K562 (cell line): ENCODE results near the gene IL6R. TPM values are rescaled to one million over a fixed set of nuclear protein-coding genes. Genes with fewer than 3 reads are reported as not detected.
A peak's percentile ranks its signal among the peaks of the same experiment; 100 is the strongest.

Experiments
- BRCA1 ChIP-seq, 2 experiments: fragments of 450-650 bp in 1 of 2; sonication (generic) in 1 of 2; formaldehyde crosslinking in 1 of 2; IDR thresholded peaks; 2 replicates each; pipeline versions ENCODE4 v1.5.0 to v1.6.1; 2017 to 2020; ENCODE audit warnings: mild to moderate bottlenecking in 1 of 2, missing genetic modification reagents in 1 of 2
- C11orf30 ChIP-seq: fragments of 450-650 bp; IDR thresholded peaks from 2 replicates; pipeline ENCODE4 v1.6.1; 2016; ENCODE audit warnings: low read depth, mild to moderate bottlenecking
- CC2D1A ChIP-seq: fragments of 450-650 bp; IDR thresholded peaks from 2 replicates; pipeline ENCODE4 v1.6.1; 2017; ENCODE audit warnings: mild to moderate bottlenecking
- FOSL1 ChIP-seq: fragments of 200-800 bp; sonication (Bioruptor generic); conservative IDR thresholded peaks from 2 replicates; pipeline ENCODE4 v1.6.1; 2016; ENCODE audit warnings: missing genetic modification characterization, missing compliant biosample characterization
- KDM5B ChIP-seq: fragments of 200-600 bp; sonication (generic); IDR thresholded peaks from 2 replicates; pipeline ENCODE4 v1.6.1; 2012; ENCODE audit warnings: low read depth, mild to moderate bottlenecking, moderate library complexity, low read length, control low read depth, inconsistent platforms; ENCODE audit not compliant: insufficient replicate concordance
- MEIS2 ChIP-seq: fragments of 450-650 bp; IDR thresholded peaks from 2 replicates; pipeline ENCODE4 v1.6.1; 2014; ENCODE audit warnings: mild to moderate bottlenecking; ENCODE audit not compliant: partially characterized antibody
- NFE2 ChIP-seq: IDR thresholded peaks from 2 replicates; pipeline ENCODE4 v1.6.1; 2014; ENCODE audit warnings: antibody characterized with exemption, low read depth
- RBM17 ChIP-seq: fragments of 200-400 bp; formaldehyde crosslinking; IDR thresholded peaks from 2 replicates; pipeline ENCODE4 v1.6.1; 2017; ENCODE audit warnings: low read depth, mild to moderate bottlenecking, low read length, borderline replicate concordance
- TBL1XR1 ChIP-seq, 2 experiments: IDR thresholded peaks; 2 replicates each; pipeline ENCODE4 v1.6.1; 2012; ENCODE audit warnings: improper control_type of control experiment in 2 of 2, low read length in 2 of 2, mild to moderate bottlenecking in 1 of 2
- TCF7 ChIP-seq: sonication (generic); IDR thresholded peaks from 2 replicates; pipeline ENCODE4 v1.6.1; 2016; ENCODE audit warnings: antibody characterized with exemption, borderline replicate concordance
- ZFP36 ChIP-seq: fragments of 150-350 bp; IDR thresholded peaks from 2 replicates; pipeline ENCODE4 v1.6.1; 2018; ENCODE audit warnings: low read length, low read depth; ENCODE audit not compliant: partially characterized antibody
- ZNF583 ChIP-seq: fragments of 250-450 bp; sonication (Bioruptor Pico); IDR thresholded peaks from 2 replicates; pipeline ENCODE4 v1.4.0; 2020
- polyA plus RNA-seq, 8 experiments: library from polyadenylated mRNA; depleted of rRNA in 4 of 8; stranded (reverse) in 5 of 8; unstranded in 3 of 8; fragments of >200 nt; fragmentation: Nextera tagmentation in 2 of 8; fragmentation: Illumina TruSeq in 1 of 8; extraction: Ambion mirVana in 2 of 8; extraction: Trizol in 1 of 8; gene quantifications; 2 replicates each; pipeline versions ENCODE4 v1.2.1 to v1.2.3, GENCODE V29; 2011 to 2014; ENCODE audit warnings: inconsistent platforms in 1 of 8, missing spikeins in 1 of 8
- total RNA-seq, 7 experiments: library from RNA; depleted of rRNA in 6 of 7; stranded (reverse); fragments of >200 nt in 6 of 7; fragmentation: Illumina TruSeq in 2 of 7; extraction: Trizol in 2 of 7; gene quantifications; 2 replicates each; pipeline versions ENCODE4 v1.2.1 to v1.2.3, GENCODE V29; 2011 to 2021; ENCODE audit warnings: low replicate concordance in 1 of 7
- TF ChIP-seq, protein P1 (sequence below): fragments of 200-800 bp; sonication (Bioruptor generic); IDR thresholded peaks from 2 replicates; pipeline ENCODE4 v1.6.1; 2017; ENCODE audit warnings: missing genetic modification characterization, missing compliant biosample characterization
- TF ChIP-seq, protein P2 (sequence below), 2 experiments: fragments of 450-650 bp in 1 of 2; sonication (generic) in 1 of 2; formaldehyde crosslinking in 1 of 2; IDR thresholded peaks; 2 replicates each; pipeline versions ENCODE4 v1.7.1 to v1.9.0; 2016 to 2022; ENCODE audit warnings: inconsistent platforms in 1 of 2, mild to moderate bottlenecking in 1 of 2, missing genetic modification reagents in 1 of 2
- TF ChIP-seq, protein P3 (sequence below), 3 experiments: IDR thresholded peaks in 2 of 3; conservative IDR thresholded peaks in 1 of 3; 2 replicates each; pipeline ENCODE4 v1.5.1; 2011 to 2012; ENCODE audit warnings: low read length in 3 of 3, mild to moderate bottlenecking in 3 of 3, control low read depth in 2 of 3, improper control_type of control experiment in 1 of 3, inconsistent platforms in 1 of 3, low read depth in 1 of 3, mixed read lengths in 1 of 3, moderate library complexity in 1 of 3; ENCODE audit not compliant: insufficient read depth in 2 of 3

The IL6R gene
- total and polyA plus RNA-seq, 9 of the 15 experiments (the other 6 are each of a cell fraction or from before 2014, with no cell fraction given), result 0.05 to 1.1 (median 0.11) TPM; not detected in 2

DNA sequence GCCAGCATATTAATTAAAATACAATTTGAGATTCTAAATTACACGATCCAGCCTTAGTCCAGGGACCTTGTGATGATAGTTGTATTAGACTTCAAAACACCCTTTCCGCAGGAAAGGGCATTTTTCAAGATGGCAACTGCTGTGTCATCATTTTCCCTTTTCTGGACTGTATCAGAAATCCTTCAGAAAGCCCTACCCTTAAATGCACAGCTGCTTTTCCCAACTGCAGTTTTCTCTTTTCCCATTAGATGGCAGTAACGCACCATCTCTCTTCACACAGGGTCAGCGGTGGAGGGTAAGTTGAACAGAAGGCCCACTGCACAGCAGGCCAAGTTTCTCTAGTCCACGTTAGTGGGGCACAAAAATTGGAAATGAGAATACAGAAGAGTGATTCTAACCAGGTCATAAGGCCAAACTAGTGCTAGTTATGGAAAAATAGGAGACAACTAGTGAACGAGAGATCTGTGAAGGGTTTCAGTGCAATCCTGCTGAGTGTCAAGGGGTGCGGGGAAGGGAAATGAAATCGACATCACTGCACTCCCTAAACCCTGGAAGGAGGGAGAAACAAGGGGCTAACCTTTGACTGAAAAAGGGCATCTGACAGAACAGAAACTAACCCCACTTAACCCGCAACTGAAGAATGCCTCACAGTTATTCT lies 74.8 kb downstream of the IL6R start (continued):
- TF ChIP-seq, protein P1, sequence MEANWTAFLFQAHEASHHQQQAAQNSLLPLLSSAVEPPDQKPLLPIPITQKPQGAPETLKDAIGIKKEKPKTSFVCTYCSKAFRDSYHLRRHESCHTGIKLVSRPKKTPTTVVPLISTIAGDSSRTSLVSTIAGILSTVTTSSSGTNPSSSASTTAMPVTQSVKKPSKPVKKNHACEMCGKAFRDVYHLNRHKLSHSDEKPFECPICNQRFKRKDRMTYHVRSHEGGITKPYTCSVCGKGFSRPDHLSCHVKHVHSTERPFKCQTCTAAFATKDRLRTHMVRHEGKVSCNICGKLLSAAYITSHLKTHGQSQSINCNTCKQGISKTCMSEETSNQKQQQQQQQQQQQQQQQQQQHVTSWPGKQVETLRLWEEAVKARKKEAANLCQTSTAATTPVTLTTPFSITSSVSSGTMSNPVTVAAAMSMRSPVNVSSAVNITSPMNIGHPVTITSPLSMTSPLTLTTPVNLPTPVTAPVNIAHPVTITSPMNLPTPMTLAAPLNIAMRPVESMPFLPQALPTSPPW, result peak; percentile 27; the same call in 1 of the 2 replicates
- peak; percentile 12 to 30; a peak in 1 of 4 replicates for TF ChIP-seq TBL1XR1 (IDR thresholded peaks at IDR 0.05; ENCODE audit: low read length in 2 of 2)
- TF ChIP-seq BRCA1 (IDR thresholded peaks at IDR 0.05), result no peak
- no peak for TF ChIP-seq BRCA1 (CRISPR knock-in tag; IDR thresholded peaks at IDR 0.05)
- peak; percentile 73 for TF ChIP-seq NFE2
- TF ChIP-seq C11orf30, result peak; percentile 100
- TF ChIP-seq, protein P2, sequence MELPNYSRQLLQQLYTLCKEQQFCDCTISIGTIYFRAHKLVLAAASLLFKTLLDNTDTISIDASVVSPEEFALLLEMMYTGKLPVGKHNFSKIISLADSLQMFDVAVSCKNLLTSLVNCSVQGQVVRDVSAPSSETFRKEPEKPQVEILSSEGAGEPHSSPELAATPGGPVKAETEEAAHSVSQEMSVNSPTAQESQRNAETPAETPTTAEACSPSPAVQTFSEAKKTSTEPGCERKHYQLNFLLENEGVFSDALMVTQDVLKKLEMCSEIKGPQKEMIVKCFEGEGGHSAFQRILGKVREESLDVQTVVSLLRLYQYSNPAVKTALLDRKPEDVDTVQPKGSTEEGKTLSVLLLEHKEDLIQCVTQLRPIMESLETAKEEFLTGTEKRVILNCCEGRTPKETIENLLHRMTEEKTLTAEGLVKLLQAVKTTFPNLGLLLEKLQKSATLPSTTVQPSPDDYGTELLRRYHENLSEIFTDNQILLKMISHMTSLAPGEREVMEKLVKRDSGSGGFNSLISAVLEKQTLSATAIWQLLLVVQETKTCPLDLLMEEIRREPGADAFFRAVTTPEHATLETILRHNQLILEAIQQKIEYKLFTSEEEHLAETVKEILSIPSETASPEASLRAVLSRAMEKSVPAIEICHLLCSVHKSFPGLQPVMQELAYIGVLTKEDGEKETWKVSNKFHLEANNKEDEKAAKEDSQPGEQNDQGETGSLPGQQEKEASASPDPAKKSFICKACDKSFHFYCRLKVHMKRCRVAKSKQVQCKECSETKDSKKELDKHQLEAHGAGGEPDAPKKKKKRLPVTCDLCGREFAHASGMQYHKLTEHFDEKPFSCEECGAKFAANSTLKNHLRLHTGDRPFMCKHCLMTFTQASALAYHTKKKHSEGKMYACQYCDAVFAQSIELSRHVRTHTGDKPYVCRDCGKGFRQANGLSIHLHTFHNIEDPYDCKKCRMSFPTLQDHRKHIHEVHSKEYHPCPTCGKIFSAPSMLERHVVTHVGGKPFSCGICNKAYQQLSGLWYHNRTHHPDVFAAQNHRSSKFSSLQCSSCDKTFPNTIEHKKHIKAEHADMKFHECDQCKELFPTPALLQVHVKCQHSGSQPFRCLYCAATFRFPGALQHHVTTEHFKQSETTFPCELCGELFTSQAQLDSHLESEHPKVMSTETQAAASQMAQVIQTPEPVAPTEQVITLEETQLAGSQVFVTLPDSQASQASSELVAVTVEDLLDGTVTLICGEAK (IDR thresholded peaks at IDR 0.05), result no peak
- TF ChIP-seq, protein P2 (CRISPR knock-in tag; IDR thresholded peaks at IDR 0.05), result no peak
- TF ChIP-seq MEIS2, result no peak
- no peak for TF ChIP-seq RBM17
- peak; percentile 75; the same call in 1 of the 2 replicates for TF ChIP-seq CC2D1A
- 0 out of 2 replicates have a peak, but pooled peaks have one; percentile 13 for TF ChIP-seq FOSL1
- TF ChIP-seq, protein P3, sequence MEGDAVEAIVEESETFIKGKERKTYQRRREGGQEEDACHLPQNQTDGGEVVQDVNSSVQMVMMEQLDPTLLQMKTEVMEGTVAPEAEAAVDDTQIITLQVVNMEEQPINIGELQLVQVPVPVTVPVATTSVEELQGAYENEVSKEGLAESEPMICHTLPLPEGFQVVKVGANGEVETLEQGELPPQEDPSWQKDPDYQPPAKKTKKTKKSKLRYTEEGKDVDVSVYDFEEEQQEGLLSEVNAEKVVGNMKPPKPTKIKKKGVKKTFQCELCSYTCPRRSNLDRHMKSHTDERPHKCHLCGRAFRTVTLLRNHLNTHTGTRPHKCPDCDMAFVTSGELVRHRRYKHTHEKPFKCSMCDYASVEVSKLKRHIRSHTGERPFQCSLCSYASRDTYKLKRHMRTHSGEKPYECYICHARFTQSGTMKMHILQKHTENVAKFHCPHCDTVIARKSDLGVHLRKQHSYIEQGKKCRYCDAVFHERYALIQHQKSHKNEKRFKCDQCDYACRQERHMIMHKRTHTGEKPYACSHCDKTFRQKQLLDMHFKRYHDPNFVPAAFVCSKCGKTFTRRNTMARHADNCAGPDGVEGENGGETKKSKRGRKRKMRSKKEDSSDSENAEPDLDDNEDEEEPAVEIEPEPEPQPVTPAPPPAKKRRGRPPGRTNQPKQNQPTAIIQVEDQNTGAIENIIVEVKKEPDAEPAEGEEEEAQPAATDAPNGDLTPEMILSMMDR (IDR thresholded peaks at IDR 0.05 in 2 of 3, conservative IDR thresholded peaks at IDR 0.05 in 1 of 3; ENCODE audit: insufficient read depth in 2 of 3, low read depth in 1 of 3, low read length in 3 of 3), result peak; percentile 91 to 97 (median 94)
- no peak for TF ChIP-seq TCF7
- no peak for TF ChIP-seq ZNF583 (CRISPR knock-in tag)
- peak; percentile 36 for TF ChIP-seq ZFP36
- TF ChIP-seq KDM5B, result no peak
